A673 (cell line): Measurements from ENCODE around the gene GRIK3.

Experiments
- EZH2 ChIP-seq: fragments of 200-600 bp; sonication (generic); IDR thresholded peaks from 2 replicates; pipeline ENCODE4 v1.6.1; 2017; ENCODE audit warnings: borderline replicate concordance, low read depth, mild to moderate bottlenecking, mixed read lengths, antibody characterized with exemption, low read length; ENCODE audit not compliant: poor library complexity, severe bottlenecking
- TF ChIP-seq, protein P1 (sequence below): fragments of 300-800, 200-600 bp; sonication (generic); conservative IDR thresholded peaks from 2 replicates; pipeline ENCODE4 v1.5.1; 2017; ENCODE audit warnings: low read depth, mild to moderate bottlenecking, antibody characterized with exemption, low read length, moderate library complexity, mixed read lengths

DNA sequence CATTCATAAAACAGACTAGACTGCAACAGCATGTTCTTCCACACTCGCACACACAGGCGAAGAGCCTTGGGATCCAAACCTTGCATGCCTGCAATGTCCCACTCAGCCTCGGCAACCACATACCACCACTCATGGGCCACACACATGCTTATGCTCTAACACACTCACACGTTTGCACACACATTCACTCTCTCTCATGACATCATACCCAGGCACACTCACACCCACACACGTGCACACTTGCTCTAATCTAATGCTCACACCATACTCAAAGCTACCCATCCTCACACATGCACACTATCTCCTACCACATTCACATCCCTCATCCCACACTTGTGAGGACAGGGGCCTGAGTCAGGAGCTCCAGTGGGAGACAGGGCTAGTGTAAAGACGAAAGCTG, 50.3 kb downstream of the GRIK3 start:
- TF ChIP-seq EZH2: no peak
- TF ChIP-seq, protein P1, sequence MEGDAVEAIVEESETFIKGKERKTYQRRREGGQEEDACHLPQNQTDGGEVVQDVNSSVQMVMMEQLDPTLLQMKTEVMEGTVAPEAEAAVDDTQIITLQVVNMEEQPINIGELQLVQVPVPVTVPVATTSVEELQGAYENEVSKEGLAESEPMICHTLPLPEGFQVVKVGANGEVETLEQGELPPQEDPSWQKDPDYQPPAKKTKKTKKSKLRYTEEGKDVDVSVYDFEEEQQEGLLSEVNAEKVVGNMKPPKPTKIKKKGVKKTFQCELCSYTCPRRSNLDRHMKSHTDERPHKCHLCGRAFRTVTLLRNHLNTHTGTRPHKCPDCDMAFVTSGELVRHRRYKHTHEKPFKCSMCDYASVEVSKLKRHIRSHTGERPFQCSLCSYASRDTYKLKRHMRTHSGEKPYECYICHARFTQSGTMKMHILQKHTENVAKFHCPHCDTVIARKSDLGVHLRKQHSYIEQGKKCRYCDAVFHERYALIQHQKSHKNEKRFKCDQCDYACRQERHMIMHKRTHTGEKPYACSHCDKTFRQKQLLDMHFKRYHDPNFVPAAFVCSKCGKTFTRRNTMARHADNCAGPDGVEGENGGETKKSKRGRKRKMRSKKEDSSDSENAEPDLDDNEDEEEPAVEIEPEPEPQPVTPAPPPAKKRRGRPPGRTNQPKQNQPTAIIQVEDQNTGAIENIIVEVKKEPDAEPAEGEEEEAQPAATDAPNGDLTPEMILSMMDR: no peak
